ENCODE measurements around the gene DNAH5.

GRCh38 chr5:13763719-13764118 lies 180.8 kb downstream of the DNAH5 start:
- no peak for TF ChIP-seq CTCF (IDR thresholded peaks at IDR 0.05)
- no peak for TF ChIP-seq POLR2AphosphoS5 (IDR thresholded peaks at IDR 0.05; ENCODE audit: low read depth, low read length)
